Measurements from ENCODE around the gene CLEC2A. TPM values are rescaled to one million over a fixed set of nuclear protein-coding genes. Genes with fewer than 3 reads are reported as not detected.

CLEC2A gene
- total and polyA plus RNA-seq, 2 donors (not counting 3 experiments of a cell fraction or from before 2014, with no cell fraction given) = not detected

GRCh38 chr12:9900930-9901329 lies 31.2 kb downstream of the CLEC2A start:
- no peaks in the 10 kb centered on the region for H3K4me1 ChIP-seq (ENCODE audit: control insufficient read depth, extremely low read depth, insufficient read depth, low read length)
- no peak overlapping the region for H2AFZ ChIP-seq (ENCODE audit: low read depth, low read length)
- H3K9ac ChIP-seq (replicated peaks; ENCODE audit: extremely low read depth, insufficient read depth, low read length) = no peak overlapping the region
- dilution Hi-C loops (cut with MboI; ENCODE audit: extremely low pct_ligation_motif_present, low sequenced_read_pairs) (no loop called here), intact Hi-C loops (cut with micrococcal nuclease) (no loop called here)
- TF ChIP-seq GATA2 (IDR thresholded peaks at IDR 0.05; ENCODE audit: insufficient read depth, insufficient read length, low read depth, low read length) (no peak), POLR2A (IDR thresholded peaks at IDR 0.05; ENCODE audit: low read depth, low read length) (no peak), CTCF (IDR thresholded peaks at IDR 0.05; ENCODE audit: extremely low read depth in 1 of 2, insufficient read depth in 1 of 2, low read depth in 1 of 2, low read length in 2 of 2) (no peak), MYC (IDR thresholded peaks at IDR 0.05; ENCODE audit: low read depth, low read length) (no peak), EZH2 (IDR thresholded peaks at IDR 0.05; ENCODE audit: borderline replicate concordance, low read depth, low read length, severe bottlenecking) (no peak), POLR2AphosphoS5 (IDR thresholded peaks at IDR 0.05; ENCODE audit: insufficient read depth, low read depth, low read length) (no peak), FOS (IDR thresholded peaks at IDR 0.05; ENCODE audit: borderline replicate concordance, insufficient read depth, low read length) (no peak), JUN (IDR thresholded peaks at IDR 0.05; ENCODE audit: borderline replicate concordance, insufficient read depth, insufficient read length, low read depth) (no peak)
- TF ChIP-seq, protein P1, sequence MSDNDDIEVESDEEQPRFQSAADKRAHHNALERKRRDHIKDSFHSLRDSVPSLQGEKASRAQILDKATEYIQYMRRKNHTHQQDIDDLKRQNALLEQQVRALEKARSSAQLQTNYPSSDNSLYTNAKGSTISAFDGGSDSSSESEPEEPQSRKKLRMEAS (IDR thresholded peaks at IDR 0.05; ENCODE audit: insufficient read depth, insufficient read length) = no peak
- POLR2A ChIA-PET = no interaction called here
- no peak overlapping the region for H3K4me2 ChIP-seq (ENCODE audit: insufficient read depth, low read length)
- no peaks in the 10 kb centered on the region for H3K9me1 ChIP-seq (replicated peaks; ENCODE audit: control insufficient read depth, extremely low read depth, insufficient read depth, low read length)
- FAIRE-seq (no peak), DNase-seq (ENCODE audit: low read depth, low spot score) (no peak)
- no TSS peak for BruUV-seq (replicated peaks)
- no peak overlapping the region for H3K27ac ChIP-seq (ENCODE audit: insufficient read depth, low read depth, low read length)
- H3K4me3 ChIP-seq (replicated peaks in 1 of 3; ENCODE audit: insufficient read depth in 1 of 3, low read depth in 1 of 3, low read length in 3 of 3) = no peak overlapping the region
- CTCF ChIA-PET = no interaction called here
- no peaks in the 10 kb centered on the region for H3K79me2 ChIP-seq (ENCODE audit: control insufficient read depth, insufficient read depth, low read length)
- no peaks in the 10 kb centered on the region for H3K36me3 ChIP-seq (ENCODE audit: control insufficient read depth in 2 of 2, extremely low read depth in 1 of 2, insufficient read depth in 2 of 2, low read length in 2 of 2)
- H3K9me3 ChIP-seq (replicated peaks; ENCODE audit: control insufficient read depth, insufficient read depth, low read length) = no peaks in the 10 kb centered on the region
- no peaks in the 10 kb centered on the region for H4K20me1 ChIP-seq (replicated peaks; ENCODE audit: control insufficient read depth, extremely low read depth, insufficient read depth, low read length)
- H3K27me3 ChIP-seq (ENCODE audit: control insufficient read depth in 2 of 2, insufficient read depth in 2 of 2, low read length in 2 of 2) = peaks cover 5 to 6% of the 10 kb centered on the region in 2 experiments
